Measurements from ENCODE around the gene KCNMB4.

GRCh38 chr12:70482764-70483163, 116.7 kb downstream of the KCNMB4 start:
- TF ChIP-seq CTCF (IDR thresholded peaks at IDR 0.05): no peak
- TF ChIP-seq POLR2A (IDR thresholded peaks at IDR 0.05): no peak
- TF ChIP-seq EP300 (IDR thresholded peaks at IDR 0.05): no peak
